ENCODE results near the gene NSD2. TPM values are rescaled to one million over a fixed set of nuclear protein-coding genes. Genes with fewer than 3 reads are reported as not detected.
"Not testable (repeated sequence)": the region's sequence is repeated elsewhere in the genome, so short reads cannot be mapped to it uniquely, and the experiment has no call there.

The NSD2 gene
- total RNA-seq, 1 experiment from 2014 or later = 109 TPM

DNA sequence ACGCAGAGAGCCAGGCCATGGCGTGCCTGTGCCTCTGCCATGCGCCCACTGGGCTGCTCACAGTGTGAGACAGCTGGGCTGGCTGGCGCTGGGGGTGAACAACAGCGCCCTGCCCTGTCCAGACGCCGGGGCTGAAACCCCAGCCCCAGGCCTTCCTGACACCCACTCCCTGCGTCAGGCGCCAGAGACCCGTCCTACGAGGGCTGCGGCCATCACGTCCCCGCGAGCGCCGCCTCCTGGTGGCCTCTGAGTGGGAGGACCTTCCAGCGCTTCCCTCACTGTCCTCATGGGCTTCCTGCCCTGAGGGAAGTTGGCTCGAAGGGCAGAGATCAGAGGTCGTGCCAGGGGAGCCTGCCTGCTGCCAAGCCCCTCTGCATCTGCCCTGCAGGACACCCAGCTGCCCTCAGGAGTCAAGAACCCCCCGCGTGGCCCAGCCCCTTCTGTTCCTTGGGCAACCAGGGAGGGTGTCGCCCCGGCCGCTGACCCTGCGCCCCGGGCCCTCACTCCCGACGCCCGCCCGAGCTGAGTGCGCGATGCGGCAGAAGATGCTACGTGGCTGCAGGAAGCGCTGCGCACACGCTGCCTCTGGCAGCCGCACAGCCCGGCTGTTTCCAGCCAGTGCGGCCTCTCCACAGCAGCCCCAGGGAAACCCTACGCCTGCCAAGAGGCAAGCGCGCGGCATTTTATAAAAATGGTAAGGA, 121.4 kb downstream of the NSD2 start:
- H3K27ac Mint-ChIP-seq (ENCODE audit: low read depth, unreplicated experiment) = no peak overlapping the region
- peaks cover 34% of the 10 kb centered on the region for H3K36me3 Mint-ChIP-seq (ENCODE audit: insufficient read depth, unreplicated experiment)

DNA sequence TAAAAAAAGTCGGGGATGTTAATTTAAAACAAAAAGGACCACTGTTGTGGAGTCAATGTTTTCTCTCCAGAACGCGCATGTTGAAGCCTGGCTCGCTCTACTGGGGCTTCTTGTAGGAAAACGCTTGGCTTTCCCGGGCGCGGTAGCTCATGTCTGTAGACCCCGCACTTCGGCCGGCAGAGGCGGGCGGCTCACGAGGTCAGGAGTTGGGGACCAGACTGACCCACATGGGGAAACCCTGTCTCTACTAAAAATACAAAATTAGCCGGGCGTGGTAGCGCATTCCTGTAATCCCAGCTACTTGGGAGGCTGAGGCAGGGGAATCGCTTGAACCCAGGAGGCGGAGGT, 122.0 kb downstream of the NSD2 start:
- H3K4me3 Mint-ChIP-seq (ENCODE audit: unreplicated experiment) = no peak overlapping the region
- intact Hi-C loops (cut with micrococcal nuclease) = no loop called here

More for the DNA sequence above, 121.4 kb downstream of the NSD2 start:
- intact Hi-C loops (cut with micrococcal nuclease) = no loop called here
- Mint-ChIP-seq H3K4me3 (ENCODE audit: unreplicated experiment) (peak overlapping the region; percentile 31), H3K27me3 (ENCODE audit: insufficient read depth, unreplicated experiment) (no peaks in the 10 kb centered on the region), H3K9me3 (ENCODE audit: unreplicated experiment) (no peaks in the 10 kb centered on the region), H3K4me1 (ENCODE audit: insufficient read depth, unreplicated experiment) (no peaks in the 10 kb centered on the region)
- ChIA-PET POLR2A (interaction anchor here (0.8 kb wide), 1 partner anchor 156 kb away, joined by 3 read pairs; no protein-coding TSS in a partner anchor), CTCF (no interaction called here)
- BruUV-seq (replicated peaks) = no TSS peak
- no peak for DNase-seq (ENCODE audit: unreplicated experiment)
- TF ChIP-seq, protein P1, sequence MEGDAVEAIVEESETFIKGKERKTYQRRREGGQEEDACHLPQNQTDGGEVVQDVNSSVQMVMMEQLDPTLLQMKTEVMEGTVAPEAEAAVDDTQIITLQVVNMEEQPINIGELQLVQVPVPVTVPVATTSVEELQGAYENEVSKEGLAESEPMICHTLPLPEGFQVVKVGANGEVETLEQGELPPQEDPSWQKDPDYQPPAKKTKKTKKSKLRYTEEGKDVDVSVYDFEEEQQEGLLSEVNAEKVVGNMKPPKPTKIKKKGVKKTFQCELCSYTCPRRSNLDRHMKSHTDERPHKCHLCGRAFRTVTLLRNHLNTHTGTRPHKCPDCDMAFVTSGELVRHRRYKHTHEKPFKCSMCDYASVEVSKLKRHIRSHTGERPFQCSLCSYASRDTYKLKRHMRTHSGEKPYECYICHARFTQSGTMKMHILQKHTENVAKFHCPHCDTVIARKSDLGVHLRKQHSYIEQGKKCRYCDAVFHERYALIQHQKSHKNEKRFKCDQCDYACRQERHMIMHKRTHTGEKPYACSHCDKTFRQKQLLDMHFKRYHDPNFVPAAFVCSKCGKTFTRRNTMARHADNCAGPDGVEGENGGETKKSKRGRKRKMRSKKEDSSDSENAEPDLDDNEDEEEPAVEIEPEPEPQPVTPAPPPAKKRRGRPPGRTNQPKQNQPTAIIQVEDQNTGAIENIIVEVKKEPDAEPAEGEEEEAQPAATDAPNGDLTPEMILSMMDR (IDR thresholded peaks at IDR 0.05; ENCODE audit: unreplicated experiment) = no peak

DNA sequence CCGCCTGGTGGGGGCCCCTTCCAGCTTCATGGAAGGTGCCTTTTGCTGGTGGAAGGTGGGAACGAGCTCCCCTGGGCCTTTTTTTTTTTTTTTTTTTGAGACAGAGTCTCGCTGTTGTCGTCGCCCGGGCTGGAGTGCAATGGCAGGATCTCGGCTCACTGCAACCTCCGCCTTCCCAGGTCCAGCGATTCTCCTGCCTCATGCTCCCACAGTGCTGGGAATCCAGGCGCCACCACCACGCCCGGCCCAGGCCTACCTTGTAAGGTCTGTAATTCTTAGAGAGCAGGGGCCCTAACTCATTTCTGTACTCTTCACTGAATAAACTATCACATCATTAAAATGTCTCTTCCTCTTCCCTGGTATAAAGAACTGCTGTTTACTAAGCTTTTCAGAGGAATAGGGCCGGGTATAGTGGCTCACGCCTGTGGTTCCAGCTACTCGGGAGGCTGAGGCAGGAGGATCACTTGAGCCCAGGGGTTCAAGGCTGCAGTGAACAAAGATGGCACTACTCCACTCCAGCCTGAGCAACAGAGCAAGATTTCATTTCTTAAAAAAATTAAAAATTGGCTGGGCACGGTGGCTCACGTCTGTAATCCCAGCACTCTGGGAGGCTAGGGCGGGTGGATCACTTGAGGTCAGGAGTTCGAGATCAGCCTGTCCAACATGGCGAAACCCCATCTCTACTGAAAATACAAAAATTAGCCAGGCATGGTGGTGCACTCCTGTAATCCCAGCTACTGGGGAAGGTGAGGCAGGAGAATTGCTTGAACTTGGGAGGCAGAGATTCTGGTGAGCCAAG, 122.7 kb downstream of the NSD2 start:
- BruUV-seq (replicated peaks); H3K27me3 Mint-ChIP-seq (ENCODE audit: insufficient read depth, unreplicated experiment); DNase-seq (ENCODE audit: unreplicated experiment); CTCF ChIA-PET; POLR2A ChIA-PET; intact Hi-C loops (cut with micrococcal nuclease); H3K27ac Mint-ChIP-seq (ENCODE audit: low read depth, unreplicated experiment); H3K4me1 Mint-ChIP-seq (ENCODE audit: insufficient read depth, unreplicated experiment); H3K4me3 Mint-ChIP-seq (ENCODE audit: unreplicated experiment): not testable (repeated sequence)
- Mint-ChIP-seq H3K9me3 (ENCODE audit: unreplicated experiment) (peaks cover 11% of the 10 kb centered on the region), H3K36me3 (ENCODE audit: insufficient read depth, unreplicated experiment) (peaks cover 33% of the 10 kb centered on the region)

More for the DNA sequence above, 122.0 kb downstream of the NSD2 start:
- ChIA-PET POLR2A (no interaction called here), CTCF (no interaction called here)
- peaks cover 5% of the 10 kb centered on the region for H3K9me3 Mint-ChIP-seq (ENCODE audit: unreplicated experiment)
- peaks cover under 1% of the 10 kb centered on the region for H3K4me1 Mint-ChIP-seq (ENCODE audit: insufficient read depth, unreplicated experiment)
- H3K27me3 Mint-ChIP-seq (ENCODE audit: insufficient read depth, unreplicated experiment) = no peaks in the 10 kb centered on the region
- TF ChIP-seq, protein P1 (IDR thresholded peaks at IDR 0.05; ENCODE audit: unreplicated experiment) = no peak
- BruUV-seq (replicated peaks) = no TSS peak
- no peak overlapping the region for H3K27ac Mint-ChIP-seq (ENCODE audit: low read depth, unreplicated experiment)
- peaks cover 33% of the 10 kb centered on the region for H3K36me3 Mint-ChIP-seq (ENCODE audit: insufficient read depth, unreplicated experiment)
- no peak for DNase-seq (ENCODE audit: unreplicated experiment)

DNA sequence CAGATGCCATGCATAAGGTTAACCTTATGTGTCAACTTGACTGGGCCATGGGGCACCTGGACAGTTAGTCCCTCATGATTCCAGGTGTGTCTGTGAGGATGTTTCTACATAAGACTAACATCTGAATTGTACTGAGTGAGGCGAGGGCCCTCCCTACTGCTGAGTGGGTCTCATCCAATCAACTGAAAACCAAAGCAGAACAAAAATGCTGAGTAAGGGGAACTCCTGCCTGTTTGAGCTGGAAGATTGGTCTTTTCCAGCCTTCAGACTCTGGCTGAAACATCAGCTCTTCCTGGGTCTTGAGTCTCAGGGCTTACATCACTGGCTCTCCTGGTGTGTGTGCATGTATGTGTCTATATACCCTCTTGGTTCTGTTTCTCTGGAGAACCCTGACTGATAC, 123.7 kb downstream of the NSD2 start:
- no peak overlapping the region for H3K4me3 Mint-ChIP-seq (ENCODE audit: unreplicated experiment)
- DNase-seq (ENCODE audit: unreplicated experiment) = no peak
- ChIA-PET CTCF (interaction anchor here (0.6 to 0.8 kb wide), 4 partner anchors 20 to 86 kb away, joined by 3 to 4 read pairs (median 4); no protein-coding TSS in a partner anchor), POLR2A (interaction anchor here (1.7 kb wide), 1 partner anchor 15 kb away, joined by 4 read pairs; no protein-coding TSS in a partner anchor)
- intact Hi-C loops (cut with micrococcal nuclease) = no loop called here
- H3K36me3 Mint-ChIP-seq (ENCODE audit: insufficient read depth, unreplicated experiment) = peaks cover 28% of the 10 kb centered on the region
- no TSS peak for BruUV-seq (replicated peaks)
- H3K4me1 Mint-ChIP-seq (ENCODE audit: insufficient read depth, unreplicated experiment) = peaks cover 6% of the 10 kb centered on the region
- H3K27ac Mint-ChIP-seq (ENCODE audit: low read depth, unreplicated experiment) = no peak overlapping the region
- peaks cover 21% of the 10 kb centered on the region for H3K9me3 Mint-ChIP-seq (ENCODE audit: unreplicated experiment)
- no peaks in the 10 kb centered on the region for H3K27me3 Mint-ChIP-seq (ENCODE audit: insufficient read depth, unreplicated experiment)
- TF ChIP-seq, protein P1 (IDR thresholded peaks at IDR 0.05; ENCODE audit: unreplicated experiment) = no peak
